ENCODE data around the gene VGLL4.

- TF ChIP-seq POLR2A (IDR thresholded peaks at IDR 0.05): no peak
- TF ChIP-seq CTCF (IDR thresholded peaks at IDR 0.05): no peak
These were observed 95.0 kb downstream of the VGLL4 start for GRCh38 chr3:11548721-11549131.
